Loucy (cell line): ENCODE data around the gene TMEM253.

Experiments
- H2AFZ ChIP-seq: fragments of 200-600 bp; sonication (generic); 2 replicates; pipeline ENCODE4 v1.6.0; 2016; ENCODE audit warnings: antibody characterized with exemption, mild to moderate bottlenecking, low read length, moderate library complexity
- H3F3A ChIP-seq: fragments of 200-600 bp; 2 replicates; pipeline ENCODE4 v1.6.0; 2016; ENCODE audit warnings: antibody characterized with exemption, low read depth, mild to moderate bottlenecking
- H3K27me3 ChIP-seq: fragments of 200-600 bp; sonication (generic); 2 replicates; pipeline ENCODE4 v1.6.1; 2014; ENCODE audit warnings: low read length, mild to moderate bottlenecking; ENCODE audit not compliant: insufficient read depth, poor library complexity, severe bottlenecking
- H3K36me3 ChIP-seq: fragments of 200-600 bp; sonication (generic); 2 replicates; pipeline ENCODE4 v1.6.1; 2016; ENCODE audit warnings: low read length; ENCODE audit not compliant: insufficient read depth
- H3K4me1 ChIP-seq: fragments of 200-600 bp; sonication (generic); 2 replicates; pipeline ENCODE4 v1.5.1; 2014; ENCODE audit warnings: low read length, mild to moderate bottlenecking; ENCODE audit not compliant: insufficient read depth, poor library complexity, severe bottlenecking
- H3K4me2 ChIP-seq: fragments of 200-600 bp; sonication (generic); 2 replicates; pipeline ENCODE4 v1.6.0; 2014; ENCODE audit warnings: antibody characterized with exemption, low read length, low read depth, mild to moderate bottlenecking; ENCODE audit not compliant: poor library complexity, severe bottlenecking
- H3K4me3 ChIP-seq: fragments of 200-600 bp; sonication (generic); 2 replicates; pipeline ENCODE4 v1.5.1; 2014; ENCODE audit warnings: low read length, mild to moderate bottlenecking, mixed read lengths; ENCODE audit not compliant: poor library complexity, severe bottlenecking
- H3K79me2 ChIP-seq: fragments of 200-600 bp; sonication (generic); 2 replicates; pipeline ENCODE4 v1.6.1; 2014; ENCODE audit warnings: low read length; ENCODE audit not compliant: insufficient read depth
- H3K9ac ChIP-seq: fragments of 200-600 bp; sonication (generic); 2 replicates; pipeline ENCODE4 v1.6.0; 2014; ENCODE audit warnings: mild to moderate bottlenecking, low read depth, low read length, moderate library complexity; ENCODE audit not compliant: poor library complexity, severe bottlenecking
- H3K9me2 ChIP-seq: fragments of 200-600 bp; sonication (generic); replicated peaks from 2 replicates; pipeline ENCODE4 v1.6.1; 2016; ENCODE audit warnings: low read depth, low read length, mixed read lengths
- H3K9me3 ChIP-seq: fragments of 200-600 bp; sonication (generic); 2 replicates; pipeline ENCODE4 v1.6.1; 2014; ENCODE audit warnings: mild to moderate bottlenecking, antibody characterized with exemption, low read length, low read depth; ENCODE audit not compliant: insufficient read depth
- H4K20me1 ChIP-seq: fragments of 200-600 bp; sonication (generic); 2 replicates; pipeline ENCODE4 v1.6.0; 2014; ENCODE audit warnings: antibody characterized with exemption, low read length, mild to moderate bottlenecking; ENCODE audit not compliant: insufficient read depth, poor library complexity, severe bottlenecking
- CTCF ChIP-seq: fragments of 200-600 bp; sonication (generic); conservative IDR thresholded peaks from 2 replicates; pipeline ENCODE4 v1.5.1; 2014; ENCODE audit warnings: mild to moderate bottlenecking, antibody characterized with exemption, low read length
- EZH2phosphoT487 ChIP-seq: fragments of 200-600 bp; IDR thresholded peaks from 2 replicates; pipeline ENCODE4 v1.6.1; 2018; ENCODE audit warnings: antibody characterized with exemption, mild to moderate bottlenecking, moderate library complexity, borderline replicate concordance

TMEM253 gene

GRCh38 chr14:21093018-21093417, 7.8 kb upstream of the TMEM253 start:
- Histone ChIP-seq H3K79me2 (no peaks in the 10 kb centered on the region; the same call in 1 of the 2 replicates), H3K4me3 (no peak overlapping the region), H3K4me1 (peaks cover 6% of the 10 kb centered on the region), H3K27me3 (no peaks in the 10 kb centered on the region), H4K20me1 (peaks cover 1% of the 10 kb centered on the region), H3K4me2 (no peak overlapping the region), H3K9ac (no peak overlapping the region), H3K36me3 (no peaks in the 10 kb centered on the region; the same call in 1 of the 2 replicates), H3K9me2 (no peaks in the 10 kb centered on the region), H3K9me3 (no peaks in the 10 kb centered on the region), H2AFZ (no peak overlapping the region), H3F3A (peaks cover 23% of the 10 kb centered on the region)
- no peak for TF ChIP-seq EZH2phosphoT487
- no peak for TF ChIP-seq CTCF

- Histone ChIP-seq H4K20me1 (no peaks in the 10 kb centered on the region), H3K9me3 (no peaks in the 10 kb centered on the region), H3K79me2 (no peaks in the 10 kb centered on the region; the same call in 1 of the 2 replicates), H3K4me1 (peaks cover 9% of the 10 kb centered on the region), H3K27me3 (no peaks in the 10 kb centered on the region), H2AFZ (no peak overlapping the region), H3K36me3 (no peaks in the 10 kb centered on the region; the same call in 1 of the 2 replicates), H3K9me2 (no peaks in the 10 kb centered on the region), H3F3A (peaks cover 23% of the 10 kb centered on the region), H3K9ac (no peak overlapping the region), H3K4me3 (no peak overlapping the region), H3K4me2 (no peak overlapping the region)
- TF ChIP-seq CTCF (no peak), EZH2phosphoT487 (no peak)
Observed at GRCh38 chr14:21093769-21094681, 6.8 kb upstream of the TMEM253 start.

- Histone ChIP-seq H3F3A (peaks cover 23% of the 10 kb centered on the region), H3K9me3 (no peaks in the 10 kb centered on the region), H3K27me3 (no peaks in the 10 kb centered on the region), H3K36me3 (no peaks in the 10 kb centered on the region; the same call in 1 of the 2 replicates), H3K9me2 (no peaks in the 10 kb centered on the region), H2AFZ (no peak overlapping the region), H3K9ac (no peak overlapping the region), H3K79me2 (no peaks in the 10 kb centered on the region; the same call in 1 of the 2 replicates), H3K4me3 (no peak overlapping the region), H4K20me1 (no peaks in the 10 kb centered on the region), H3K4me2 (peak overlapping the region; percentile 31), H3K4me1 (peaks cover 19% of the 10 kb centered on the region)
- TF ChIP-seq EZH2phosphoT487, result no peak
- no peak for TF ChIP-seq CTCF
Observed at GRCh38 chr14:21095430-21096205, 5.2 kb upstream of the TMEM253 start.
